K562 (cell line): ENCODE measurements around the gene ERC2. TPM values are rescaled to one million over a fixed set of nuclear protein-coding genes. Genes with fewer than 3 reads are reported as not detected.

Source experiments
- ATAC-seq: fragments of 200-7000 bp; cut with Tn5 transposase; 3 replicates; pipeline ENCODE4 v1.9.1; 2020; ENCODE audit warnings: moderate library complexity
- BruUV-seq: library from RNA; stranded (reverse); fragments of 400-500 nt; replicated peaks from 2 replicates; lab custom pipeline; 2021; lab: Mats Ljungman, UMichigan
- CTCF ChIA-PET: fragments of 300-600 bp; formaldehyde crosslinking; extraction: SDS; loops from one replicate; lab custom pipeline; 2021; ENCODE audit warnings: low intra/inter-chr PET ratio; lab: Yijun Ruan, JAX
- POLR2A ChIA-PET: fragments of 300-600, 350-650 bp; sonication (Branson Sonifier 250); formaldehyde crosslinking; extraction: SDS; loops from one replicate; lab custom pipeline; 2021; ENCODE audit warnings: antibody characterized with exemption, inconsistent platforms; lab: Yijun Ruan, JAX
- DNase-seq, 4 experiments: peaks; one replicate each; pipeline versions ENCODE4 v3.0.0 to v3.0.0-alpha.2; 2011 to 2018; ENCODE audit warnings: low spot score in 3 of 4, mixed read lengths in 3 of 4; ENCODE audit errors: extremely low read depth in 1 of 4
- FAIRE-seq: peaks from 2 replicates; lab custom pipeline; 2011; peaks lifted over from hg19 to GRCh38; lab: Jason Lieb, UNC
- H2AFZ ChIP-seq: 2 replicates; pipeline ENCODE4 v1.6.0; 2011; ENCODE audit warnings: low read depth, low read length, control low read depth, inconsistent platforms
- H3K27ac ChIP-seq: fragments of 200-600 bp; 3 replicates; pipeline ENCODE4 v1.8.0; 2011; ENCODE audit warnings: low read depth, mild to moderate bottlenecking, control low read depth, inconsistent platforms, low read length, moderate library complexity, mixed read lengths; ENCODE audit errors: extremely low read depth
- H3K27me3 ChIP-seq, 2 experiments: fragments of 300-600 bp in 1 of 2; 2 replicates in 1 of 2; 3 replicates in 1 of 2; pipeline versions ENCODE4 v1.6.0 to v1.8.0; 2011; ENCODE audit warnings: inconsistent platforms in 2 of 2, low read length in 2 of 2, mild to moderate bottlenecking in 1 of 2, mixed read lengths in 1 of 2, moderate library complexity in 1 of 2; ENCODE audit not compliant: control insufficient read depth in 2 of 2, insufficient read depth in 2 of 2
- H3K36me3 ChIP-seq: fragments of 300-600 bp; 3 replicates; pipeline ENCODE4 v1.8.0; 2011; ENCODE audit warnings: mild to moderate bottlenecking, low read length, inconsistent platforms; ENCODE audit not compliant: control insufficient read depth, insufficient read depth
- H3K4me1 ChIP-seq, 2 experiments: fragments of 200-600 bp in 1 of 2; replicated peaks in 1 of 2; 2 replicates in 1 of 2; 3 replicates in 1 of 2; pipeline versions ENCODE4 v1.5.1 to v1.8.0; 2011; ENCODE audit warnings: inconsistent platforms in 2 of 2, low read length in 2 of 2, mild to moderate bottlenecking in 1 of 2, mixed read lengths in 1 of 2, moderate library complexity in 1 of 2; ENCODE audit not compliant: control insufficient read depth in 2 of 2, insufficient read depth in 2 of 2
- H3K4me2 ChIP-seq: 2 replicates; pipeline ENCODE4 v1.6.1; 2011; ENCODE audit warnings: low read length, control low read depth, inconsistent platforms, mixed read lengths; ENCODE audit not compliant: insufficient read depth
- H3K4me3 ChIP-seq: fragments of 200-600 bp; sonication (generic), shearing (Covaris generic); 2 replicates; pipeline ENCODE4 v1.5.1; 2016; ENCODE audit warnings: control low read depth, inconsistent platforms
- H3K79me2 ChIP-seq: fragments of 200-600 bp; 3 replicates; pipeline ENCODE4 v1.8.0; 2011; ENCODE audit warnings: low read length, inconsistent platforms; ENCODE audit not compliant: control insufficient read depth, insufficient read depth
- H3K9ac ChIP-seq, 2 experiments: 2 replicates each; pipeline versions ENCODE4 v1.6.0 to v1.6.1; 2011; ENCODE audit warnings: low read depth in 2 of 2, low read length in 2 of 2, control low read depth in 1 of 2, inconsistent platforms in 1 of 2, mild to moderate bottlenecking in 1 of 2, mixed read lengths in 1 of 2; ENCODE audit not compliant: insufficient read depth in 1 of 2
- H3K9me1 ChIP-seq: one replicate; pipeline ENCODE4 v1.6.0; 2011; ENCODE audit warnings: inconsistent platforms, mild to moderate bottlenecking, low read length, moderate library complexity; ENCODE audit not compliant: control insufficient read depth, insufficient read depth
- H3K9me3 ChIP-seq: replicated peaks from 2 replicates; pipeline ENCODE4 v1.5.1; 2011; ENCODE audit warnings: low read depth, low read length, inconsistent platforms; ENCODE audit not compliant: control insufficient read depth, insufficient read depth
- H4K20me1 ChIP-seq: replicated peaks from 2 replicates; pipeline ENCODE4 v1.6.1; 2011; ENCODE audit warnings: low read length, inconsistent platforms, mixed read lengths; ENCODE audit not compliant: control insufficient read depth, insufficient read depth
- ARID2 ChIP-seq: fragments of 450-650 bp; IDR thresholded peaks from 2 replicates; pipeline ENCODE4 v1.6.1; 2017; ENCODE audit warnings: antibody characterized with exemption, mild to moderate bottlenecking
- ARID4B ChIP-seq: sonication (generic); formaldehyde crosslinking; IDR thresholded peaks from 2 replicates; pipeline ENCODE4 v1.8.0; 2022; ENCODE audit warnings: mild to moderate bottlenecking, missing genetic modification reagents
- CBX5 ChIP-seq: IDR thresholded peaks from 2 replicates; pipeline ENCODE4 v1.6.1; 2014; ENCODE audit warnings: low read depth, borderline replicate concordance
- CEBPZ ChIP-seq: fragments of 150-350 bp; IDR thresholded peaks from 2 replicates; pipeline ENCODE4 v1.6.1; 2014; ENCODE audit warnings: low read depth, mild to moderate bottlenecking, low read length, borderline replicate concordance
- CREB5 ChIP-seq: fragments of 250-450 bp; sonication (Bioruptor Pico); IDR thresholded peaks from 2 replicates; pipeline ENCODE4 v1.5.0; 2020; ENCODE audit warnings: mild to moderate bottlenecking
- FOXJ2 ChIP-seq: fragments of 200-800 bp; sonication (Bioruptor generic); IDR thresholded peaks from 2 replicates; pipeline ENCODE4 v1.6.1; 2016; ENCODE audit warnings: missing genetic modification characterization, missing compliant biosample characterization
- KDM5B ChIP-seq: fragments of 200-600 bp; sonication (generic); IDR thresholded peaks from 2 replicates; pipeline ENCODE4 v1.6.1; 2012; ENCODE audit warnings: low read depth, mild to moderate bottlenecking, moderate library complexity, low read length, control low read depth, inconsistent platforms; ENCODE audit not compliant: insufficient replicate concordance
- MECOM ChIP-seq: fragments of 250-450 bp; sonication (Bioruptor Pico); IDR thresholded peaks from 2 replicates; pipeline ENCODE4 v1.8.0; 2022; ENCODE audit warnings: inconsistent platforms
- ZFX ChIP-seq: sonication (generic); formaldehyde crosslinking; IDR thresholded peaks from 2 replicates; pipeline ENCODE4 v1.8.0; 2022; ENCODE audit warnings: mild to moderate bottlenecking, missing genetic modification reagents, moderate library complexity
- ZNF184 ChIP-seq: sonication (generic); formaldehyde crosslinking; IDR thresholded peaks from 2 replicates; pipeline ENCODE4 v1.5.0; 2020; ENCODE audit warnings: missing genetic modification reagents
- ZNF23 ChIP-seq: fragments of 250-450 bp; sonication (Bioruptor Pico); IDR thresholded peaks from 2 replicates; pipeline ENCODE4 v1.4.0; 2020; ENCODE audit warnings: mild to moderate bottlenecking
- WGBS: fragments of 100-300 bp; shearing (Covaris generic); methylation state at CpG from one replicate; pipeline ENCODE4 v1.1.6; 2016; ENCODE audit warnings: low coverage, mixed read lengths; ENCODE audit not compliant: insufficient coverage; ENCODE audit errors: missing lambda C conversion rate; 5-methylcytosine and 5-hydroxymethylcytosine counted together
- in situ Hi-C: fragments of 300-500 bp; cut with MboI; formaldehyde crosslinking; loops from 4 replicates; pipeline ENCODE4 v1.15.0; 2018; ENCODE audit warnings: inconsistent platforms, mixed read lengths
- intact Hi-C: fragments of 100-400 bp; cut with micrococcal nuclease; formaldehyde crosslinking; loops from 2 replicates; pipeline ENCODE4 v1.14.2; 2022
- polyA plus RNA-seq, 8 experiments: library from polyadenylated mRNA; depleted of rRNA in 4 of 8; stranded (reverse) in 5 of 8; unstranded in 3 of 8; fragments of >200 nt; fragmentation: Nextera tagmentation in 2 of 8; fragmentation: Illumina TruSeq in 1 of 8; extraction: Ambion mirVana in 2 of 8; extraction: Trizol in 1 of 8; gene quantifications; 2 replicates each; pipeline versions ENCODE4 v1.2.1 to v1.2.3, GENCODE V29; 2011 to 2014; ENCODE audit warnings: inconsistent platforms in 1 of 8, missing spikeins in 1 of 8
- total RNA-seq, 7 experiments: library from RNA; depleted of rRNA in 6 of 7; stranded (reverse); fragments of >200 nt in 6 of 7; fragmentation: Illumina TruSeq in 2 of 7; extraction: Trizol in 2 of 7; gene quantifications; 2 replicates each; pipeline versions ENCODE4 v1.2.1 to v1.2.3, GENCODE V29; 2011 to 2021; ENCODE audit warnings: low replicate concordance in 1 of 7

The ERC2 gene
- total and polyA plus RNA-seq, 9 of the 15 experiments (the other 6 are each of a cell fraction or from before 2014, with no cell fraction given) = 0.04 to 0.18 (median 0.07) TPM; not detected in 2

GRCh38 chr3:55534876-55535275 lies 933.4 kb downstream of the ERC2 start (continued):
- no peak for TF ChIP-seq CEBPZ

GRCh38 chr3:55532806-55533205 lies 935.5 kb downstream of the ERC2 start:
- H3K4me3 ChIP-seq = no peak overlapping the region
- H3K79me2 ChIP-seq = no peaks in the 10 kb centered on the region
- no peaks in the 10 kb centered on the region for H4K20me1 ChIP-seq
- FAIRE-seq (no peak), ATAC-seq (no peak), DNase-seq (no peak)
- no peaks in the 10 kb centered on the region for H3K9me3 ChIP-seq
- peaks cover 0 to 4% of the 10 kb centered on the region in 2 experiments; a peak in 1 of 5 replicates for H3K27me3 ChIP-seq
- H3K9ac ChIP-seq = no peak overlapping the region
- BruUV-seq = no TSS peak
- H3K4me2 ChIP-seq = no peak overlapping the region
- H2AFZ ChIP-seq = no peak overlapping the region
- H3K27ac ChIP-seq = no peak overlapping the region
- intact Hi-C loops = no loop called here
- POLR2A ChIA-PET = no interaction called here
- in situ Hi-C loops = no loop called here
- WGBS = 0% methylated on average over 3 of the region's 3 CpGs
- CTCF ChIA-PET = no interaction called here
- no peaks in the 10 kb centered on the region for H3K9me1 ChIP-seq
- no peaks in the 10 kb centered on the region for H3K4me1 ChIP-seq
- H3K36me3 ChIP-seq = no peaks in the 10 kb centered on the region
- TF ChIP-seq ZNF184 (no peak), ARID4B (no peak), CBX5 (no peak), FOXJ2 (tag) (no peak), KDM5B (no peak), ZNF23 (no peak), MECOM (CRISPR knock-in tag) (no peak), ZFX (CRISPR knock-in tag) (no peak), ARID2 (no peak), CREB5 (CRISPR knock-in tag) (no peak)
